BE2C (cell line): ENCODE data around the gene RNF212B.

Experiments
- DNase-seq: peaks from one replicate; pipeline ENCODE4 v3.0.0-alpha.2; 2020
- H3K27me3 ChIP-seq: fragments of 250-450 bp; sonication (Bioruptor Pico); 2 replicates; pipeline ENCODE4 v1.5.1; 2020; ENCODE audit warnings: mild to moderate bottlenecking
- H3K36me3 ChIP-seq: fragments of 250-450 bp; sonication (Bioruptor Pico); 2 replicates; pipeline ENCODE4 v1.5.1; 2020; ENCODE audit warnings: mild to moderate bottlenecking
- H3K4me1 ChIP-seq: fragments of 250-450 bp; sonication (Bioruptor Pico); 2 replicates; pipeline ENCODE4 v1.5.1; 2020
- H3K4me3 ChIP-seq: 2 replicates; pipeline ENCODE4 v1.5.1; 2011; ENCODE audit warnings: low read depth, low read length
- H3K9me3 ChIP-seq: fragments of 250-450 bp; sonication (Bioruptor Pico); 2 replicates; pipeline ENCODE4 v1.5.1; 2020
- CTCF ChIP-seq: IDR thresholded peaks from 2 replicates; pipeline ENCODE4 v1.5.1; 2012; ENCODE audit warnings: mild to moderate bottlenecking, low read depth, low read length

Gene RNF212B

DNA sequence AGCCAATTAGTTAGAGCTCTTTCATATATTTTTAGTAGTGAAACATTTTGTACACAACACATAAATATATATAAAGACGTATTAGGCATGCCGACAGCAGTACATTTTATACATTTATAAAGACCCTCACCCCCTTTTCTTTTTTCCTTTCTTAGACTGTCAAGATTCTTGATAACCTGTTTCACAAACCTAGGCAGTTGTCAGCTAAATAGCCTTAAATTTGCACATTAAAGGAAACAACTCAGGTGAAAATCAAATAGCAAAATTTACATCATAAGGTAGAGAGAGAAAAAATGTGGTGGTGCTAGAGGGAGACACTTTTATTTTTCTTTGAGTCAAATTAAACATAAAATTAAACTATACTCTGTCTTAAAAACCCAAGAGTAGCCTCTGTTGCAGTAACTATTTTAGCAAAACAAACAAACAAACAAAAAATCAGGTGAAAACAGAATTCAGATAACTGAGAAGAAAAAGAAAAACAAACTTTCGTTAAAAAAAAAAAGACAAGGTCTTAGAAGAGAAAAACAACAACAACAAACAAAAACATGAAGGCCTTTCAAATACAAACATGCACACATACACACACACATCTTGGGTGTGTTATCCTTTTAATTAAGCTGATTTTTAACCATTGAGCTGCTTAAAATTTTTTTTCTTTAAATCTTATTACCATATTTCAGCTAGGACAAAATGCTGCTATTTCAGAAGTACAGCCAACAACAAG, 31.2 kb upstream of the RNF212B start:
- TF ChIP-seq CTCF = no peak
- peaks cover 45% of the 10 kb centered on the region for H3K27me3 ChIP-seq
- no peak overlapping the region for H3K4me3 ChIP-seq

DNA sequence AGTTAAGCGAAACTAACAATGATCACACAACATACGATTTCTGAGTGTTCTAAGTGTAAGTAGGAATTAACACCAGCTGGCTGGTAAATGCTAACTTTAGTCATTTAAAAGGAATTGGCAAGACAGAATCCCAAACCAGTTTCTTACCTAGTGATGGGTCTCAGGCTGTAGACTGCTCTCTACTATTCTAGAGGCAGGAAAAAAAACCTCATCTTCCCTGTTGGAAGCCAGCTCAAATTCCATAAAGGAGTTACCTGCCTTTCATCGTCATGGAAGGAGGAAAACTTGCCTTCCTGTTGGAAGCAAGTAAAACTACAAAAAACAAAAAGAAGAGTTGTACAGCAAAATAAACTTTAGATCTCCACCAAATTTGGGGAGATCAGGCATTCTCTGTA, 30.6 kb upstream of the RNF212B start:
- no peaks in the 10 kb centered on the region for H3K36me3 ChIP-seq
- DNase-seq = no peak
- no peak for TF ChIP-seq CTCF
- no peaks in the 10 kb centered on the region for H3K9me3 ChIP-seq
- H3K27me3 ChIP-seq = peaks cover 50% of the 10 kb centered on the region
- no peak overlapping the region for H3K4me3 ChIP-seq
- H3K4me1 ChIP-seq = no peaks in the 10 kb centered on the region

More for the DNA sequence above, 31.2 kb upstream of the RNF212B start:
- no peak for DNase-seq
- Histone ChIP-seq H3K36me3 (no peaks in the 10 kb centered on the region), H3K9me3 (no peaks in the 10 kb centered on the region), H3K4me1 (no peaks in the 10 kb centered on the region)

GRCh38 chr14:23208324-23208723, 29.4 kb upstream of the RNF212B start:
- H3K4me1 ChIP-seq = no peaks in the 10 kb centered on the region
- peaks cover 52% of the 10 kb centered on the region for H3K27me3 ChIP-seq
- TF ChIP-seq CTCF = no peak
- H3K4me3 ChIP-seq = no peak overlapping the region
- no peak for DNase-seq
- no peaks in the 10 kb centered on the region for H3K9me3 ChIP-seq
- no peaks in the 10 kb centered on the region for H3K36me3 ChIP-seq

DNA sequence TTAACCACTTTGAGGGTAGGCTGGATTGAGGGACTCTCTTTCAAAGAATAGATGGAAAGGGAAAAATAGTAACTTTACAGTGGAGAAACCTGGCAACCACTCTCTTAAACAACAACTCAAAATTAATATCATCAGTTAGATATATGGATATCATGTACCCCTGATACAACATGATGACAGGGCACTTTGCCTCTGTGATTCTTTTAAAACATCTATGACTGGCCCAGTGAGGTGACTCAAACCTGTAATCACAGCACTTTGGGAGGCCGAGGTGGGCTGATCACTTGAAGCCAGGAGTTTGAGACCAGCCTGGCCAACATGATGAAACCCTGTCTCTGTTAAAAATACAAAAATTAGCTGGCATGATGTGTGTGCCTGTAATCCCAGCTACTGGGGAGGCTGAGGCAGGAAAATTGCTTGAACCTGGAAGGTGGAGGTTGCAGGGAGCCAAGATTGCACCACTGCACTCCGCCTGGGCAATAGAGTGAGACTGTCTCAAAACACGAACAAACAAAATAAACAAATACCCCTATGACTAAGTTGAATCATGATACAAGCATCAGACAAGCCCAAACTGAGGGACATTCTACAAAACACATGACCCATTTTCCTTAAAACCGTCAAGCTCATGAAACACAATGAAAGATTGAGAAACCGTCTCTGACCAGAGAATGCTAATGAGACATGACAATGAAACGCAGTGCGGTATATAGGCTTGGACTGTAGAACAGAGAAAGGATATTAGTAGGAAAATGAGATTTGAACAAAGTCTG, 27.9 kb upstream of the RNF212B start:
- no peak overlapping the region for H3K4me3 ChIP-seq
- no peaks in the 10 kb centered on the region for H3K9me3 ChIP-seq
- no peak for TF ChIP-seq CTCF
- no peak for DNase-seq
- peaks cover 52% of the 10 kb centered on the region for H3K27me3 ChIP-seq
- H3K4me1 ChIP-seq = no peaks in the 10 kb centered on the region
- H3K36me3 ChIP-seq = no peaks in the 10 kb centered on the region

- H3K9me3 ChIP-seq = no peaks in the 10 kb centered on the region
- H3K4me1 ChIP-seq = no peaks in the 10 kb centered on the region
- H3K36me3 ChIP-seq = no peaks in the 10 kb centered on the region
- TF ChIP-seq CTCF = no peak
- H3K27me3 ChIP-seq = peaks cover 40% of the 10 kb centered on the region
- DNase-seq = no peak
- no peak overlapping the region for H3K4me3 ChIP-seq
These were observed 22.3 kb upstream of the RNF212B start for GRCh38 chr14:23215421-23215820.
